Lower lobe of right lung (tissue), 2 donors: ENCODE results near the gene MFAP1. TPM values are rescaled to one million over a fixed set of nuclear protein-coding genes. Genes with fewer than 3 reads are reported as not detected.

Source experiments
- ATAC-seq, 2 donors: fragments of 200-7000 bp; cut with Tn5 transposase; one replicate each; pipeline ENCODE4 v1.9.1; 2020 to 2022; ENCODE audit warnings: mild to moderate bottlenecking in 2 of 2, moderate library complexity in 2 of 2
- DNase-seq: peaks from one replicate; pipeline ENCODE4 v3.0.0-alpha.2; 2020
- H3K27ac ChIP-seq: fragments of 200-600 bp; one replicate; pipeline ENCODE4 v1.8.0; 2022
- H3K27me3 ChIP-seq: fragments of 200-600 bp; one replicate; pipeline ENCODE4 v1.8.0; 2022; ENCODE audit warnings: low read depth
- H3K36me3 ChIP-seq: fragments of 200-600 bp; one replicate; pipeline ENCODE4 v1.8.0; 2022; ENCODE audit warnings: mild to moderate bottlenecking
- H3K4me1 ChIP-seq: fragments of 200-600 bp; one replicate; pipeline ENCODE4 v1.8.0; 2022
- H3K4me3 ChIP-seq: fragments of 200-600 bp; one replicate; pipeline ENCODE4 v1.8.0; 2022; ENCODE audit warnings: mild to moderate bottlenecking
- H3K9me3 ChIP-seq: fragments of 200-600 bp; one replicate; pipeline ENCODE4 v1.8.0; 2022
- CTCF ChIP-seq: fragments of 200-600 bp; IDR thresholded peaks from one replicate; pipeline ENCODE4 v1.8.0; 2022; ENCODE audit warnings: antibody characterized with exemption, mild to moderate bottlenecking
- intact Hi-C: fragments of 100-400 bp; cut with DNase I; formaldehyde crosslinking; loops from one replicate; pipeline ENCODE4 v1.11.0; 2022
- total RNA-seq: library from RNA; stranded (reverse); fragmentation: NEBNext Ultra II Directional; extraction: Animal tissue kit (Norgen Biotek cat#: 25700); gene quantifications from one replicate; pipeline ENCODE4 v1.2.1, GENCODE V29; 2021
- donor health status: DM: no; HTN: yes; CAD: no; lungs with severe emphysema.

The MFAP1 gene
- total RNA-seq, 1 donor from 2014 or later: 21.0 TPM

- peaks cover 59% of the 10 kb centered on the region for H3K4me1 ChIP-seq
Measured at GRCh38 chr15:43795197-43795596, 29.3 kb downstream of the MFAP1 start.

GRCh38 chr15:43794269-43795037, 30.0 kb downstream of the MFAP1 start:
- Histone ChIP-seq H3K27me3 (no peaks in the 10 kb centered on the region), H3K27ac (peak overlapping the region; percentile 96), H3K4me3 (peak overlapping the region; percentile 90), H3K4me1 (peaks cover 52% of the 10 kb centered on the region), H3K9me3 (no peaks in the 10 kb centered on the region), H3K36me3 (peaks cover 49% of the 10 kb centered on the region)
- intact Hi-C loops: no loop called here
- no peak for ATAC-seq
- DNase-seq: no peak
- TF ChIP-seq CTCF: no peak

More at GRCh38 chr15:43795197-43795596, 29.3 kb downstream of the MFAP1 start:
- Histone ChIP-seq H3K27me3 (no peaks in the 10 kb centered on the region), H3K27ac (peak overlapping the region; percentile 96), H3K36me3 (peaks cover 54% of the 10 kb centered on the region), H3K9me3 (no peaks in the 10 kb centered on the region), H3K4me3 (no peak overlapping the region)
- ATAC-seq (no peak), DNase-seq (no peak)
- intact Hi-C loops: no loop called here
- no peak for TF ChIP-seq CTCF

- H3K27ac ChIP-seq: peak overlapping the region; percentile 96
- no peaks in the 10 kb centered on the region for H3K27me3 ChIP-seq
- H3K9me3 ChIP-seq: no peaks in the 10 kb centered on the region
- H3K4me3 ChIP-seq: peak overlapping the region; percentile 90
- intact Hi-C loops: no loop called here
- TF ChIP-seq CTCF: no peak
- ATAC-seq (no peak), DNase-seq (no peak)
- H3K4me1 ChIP-seq: peaks cover 48% of the 10 kb centered on the region
- H3K36me3 ChIP-seq: peaks cover 41% of the 10 kb centered on the region
Measured at GRCh38 chr15:43793647-43794046, 30.8 kb downstream of the MFAP1 start.

GRCh38 chr15:43792761-43793476, 31.6 kb downstream of the MFAP1 start:
- no peak for TF ChIP-seq CTCF
- intact Hi-C loops: no loop called here
- no peaks in the 10 kb centered on the region for H3K27me3 ChIP-seq
- peak; percentile 67 for DNase-seq
- H3K4me3 ChIP-seq: peak overlapping the region; percentile 90
- no peaks in the 10 kb centered on the region for H3K9me3 ChIP-seq
- ATAC-seq: peak; percentile 31 to 34
- peaks cover 41% of the 10 kb centered on the region for H3K4me1 ChIP-seq
- H3K36me3 ChIP-seq: peaks cover 41% of the 10 kb centered on the region
- H3K27ac ChIP-seq: peak overlapping the region; percentile 96

GRCh38 chr15:43791993-43792760, 32.3 kb downstream of the MFAP1 start, which contains the start of gene SERF2:
Gene SERF2 (plus strand): TSS chr15:43792320. CDS start chr15:43792377, 57 bp downstream.
- Histone ChIP-seq H3K4me3 (peak within 1 kb of the TSS; percentile 90), H3K9me3 (no peaks in the 10 kb centered on the region), H3K36me3 (peaks cover 37% of the 10 kb centered on the region), H3K4me1 (peaks cover 36% of the 10 kb centered on the region), H3K27ac (peak within 1 kb of the TSS; percentile 96), H3K27me3 (no peaks in the 10 kb centered on the region)
- DNase-seq: peak; percentile 100
- intact Hi-C loops: no loop called here
- no peak for TF ChIP-seq CTCF
- ATAC-seq: peak; percentile 97 to 98
